SU-DHL-6 (cell line): ENCODE data around the gene SPON2.

ENCODE experiments used
- EZH2phosphoT487 ChIP-seq: fragments of 200-600 bp; sonication (generic), shearing (Covaris generic); conservative IDR thresholded peaks from 2 replicates; pipeline ENCODE4 v1.6.1; 2018; ENCODE audit warnings: mild to moderate bottlenecking, antibody characterized with exemption, low read length, moderate library complexity, mixed read lengths
- TF ChIP-seq, protein P1 (sequence below): fragments of 200-600 bp; sonication (generic); IDR thresholded peaks from one replicate; pipeline ENCODE4 v1.5.1; 2017; ENCODE audit warnings: antibody characterized with exemption, mild to moderate bottlenecking, low read length, moderate library complexity; ENCODE audit not compliant: insufficient read depth, poor library complexity, severe bottlenecking

DNA sequence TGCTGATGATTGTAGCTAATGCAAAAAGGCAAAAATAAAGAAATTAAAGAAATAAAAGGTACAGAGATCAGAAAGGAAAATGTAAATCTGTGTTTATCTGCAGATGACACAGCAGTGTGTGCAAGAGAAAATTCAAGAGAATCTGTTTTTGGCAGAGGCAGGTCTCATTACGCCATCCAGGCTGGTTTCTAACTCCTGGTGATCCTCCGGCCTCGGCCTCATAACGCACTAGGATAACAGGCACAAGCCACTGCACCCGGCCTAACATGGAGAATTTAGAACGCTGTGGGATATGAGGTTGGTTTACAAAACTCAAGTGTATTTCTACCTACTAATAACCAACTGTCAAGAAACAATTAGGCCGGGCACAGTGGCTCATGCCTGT lies 47.2 kb upstream of the SPON2 start:
- TF ChIP-seq, protein P1, sequence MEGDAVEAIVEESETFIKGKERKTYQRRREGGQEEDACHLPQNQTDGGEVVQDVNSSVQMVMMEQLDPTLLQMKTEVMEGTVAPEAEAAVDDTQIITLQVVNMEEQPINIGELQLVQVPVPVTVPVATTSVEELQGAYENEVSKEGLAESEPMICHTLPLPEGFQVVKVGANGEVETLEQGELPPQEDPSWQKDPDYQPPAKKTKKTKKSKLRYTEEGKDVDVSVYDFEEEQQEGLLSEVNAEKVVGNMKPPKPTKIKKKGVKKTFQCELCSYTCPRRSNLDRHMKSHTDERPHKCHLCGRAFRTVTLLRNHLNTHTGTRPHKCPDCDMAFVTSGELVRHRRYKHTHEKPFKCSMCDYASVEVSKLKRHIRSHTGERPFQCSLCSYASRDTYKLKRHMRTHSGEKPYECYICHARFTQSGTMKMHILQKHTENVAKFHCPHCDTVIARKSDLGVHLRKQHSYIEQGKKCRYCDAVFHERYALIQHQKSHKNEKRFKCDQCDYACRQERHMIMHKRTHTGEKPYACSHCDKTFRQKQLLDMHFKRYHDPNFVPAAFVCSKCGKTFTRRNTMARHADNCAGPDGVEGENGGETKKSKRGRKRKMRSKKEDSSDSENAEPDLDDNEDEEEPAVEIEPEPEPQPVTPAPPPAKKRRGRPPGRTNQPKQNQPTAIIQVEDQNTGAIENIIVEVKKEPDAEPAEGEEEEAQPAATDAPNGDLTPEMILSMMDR = no peak
- TF ChIP-seq EZH2phosphoT487 = no peak
